ENCODE measurements around the gene CDH23.

GRCh38 chr10:71747551-71748523 is 351.1 kb downstream of the CDH23 start:
- no peak for TF ChIP-seq CTCF (IDR thresholded peaks at IDR 0.05)
- TF ChIP-seq EZH2 (IDR thresholded peaks at IDR 0.05; ENCODE audit: borderline replicate concordance, insufficient read depth, low read depth, low read length, poor library complexity, severe bottlenecking) = no peak
